OCI-M1 (cell line): ENCODE measurements around the gene TXNRD3.
"Not testable (repeated sequence)": the region's sequence is repeated elsewhere in the genome, so short reads cannot be mapped to it uniquely, and the experiment has no call there.

Experiments used
- DNase-seq: peaks from one replicate; lab custom pipeline; 2025; lab: John Stamatoyannopoulos, UW

Gene TXNRD3

GRCh38 chr3:126646674-126647073 lies 8.2 kb downstream of the TXNRD3 start:
- DNase-seq: no peak

DNA sequence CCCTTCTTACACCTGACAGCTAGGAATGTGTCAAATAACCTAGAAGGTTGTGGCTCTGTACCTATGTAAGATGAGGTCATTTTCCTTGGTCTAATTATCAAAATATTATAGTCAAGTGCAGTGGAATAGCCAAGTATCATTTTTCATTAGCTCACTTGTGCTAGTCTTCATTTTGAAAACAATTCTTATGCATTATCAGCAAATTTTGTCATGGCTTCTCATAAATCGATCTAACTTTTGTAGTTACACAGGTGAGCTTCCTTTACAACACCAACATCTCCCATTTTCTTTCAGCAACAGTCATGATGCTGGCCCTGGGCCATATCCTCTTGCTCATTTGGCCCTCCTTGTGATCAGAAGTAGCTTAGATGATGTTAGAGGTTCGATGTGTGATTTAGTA lies 10.3 kb downstream of the TXNRD3 start:
- DNase-seq: no peak

DNA sequence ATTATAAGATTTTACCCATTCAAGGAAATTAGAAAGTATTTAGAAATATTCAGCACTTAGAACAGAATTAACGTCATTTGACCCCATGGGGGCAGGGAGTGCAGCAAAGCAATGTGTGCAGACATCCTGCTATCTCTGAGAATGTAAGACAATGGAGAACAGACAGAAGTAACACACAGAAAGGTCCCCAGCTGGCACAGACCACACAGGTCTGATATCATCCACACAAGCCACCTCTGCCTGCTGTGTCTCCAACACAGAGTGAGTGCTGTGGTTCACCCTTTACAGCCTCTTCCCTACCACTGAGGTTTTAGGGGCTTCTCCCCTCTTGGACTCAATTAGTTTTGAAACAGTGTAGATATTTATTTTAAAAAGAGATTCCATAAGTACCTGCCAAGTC lies 16.1 kb downstream of the TXNRD3 start:
- no peak for DNase-seq

- no peak for DNase-seq
These were observed 18.5 kb downstream of the TXNRD3 start for GRCh38 chr3:126636436-126636835.

GRCh38 chr3:126634803-126635202 lies 20.1 kb downstream of the TXNRD3 start:
- DNase-seq: no peak

GRCh38 chr3:126630020-126630419 lies 24.9 kb downstream of the TXNRD3 start:
- DNase-seq: peak; percentile 34

DNA sequence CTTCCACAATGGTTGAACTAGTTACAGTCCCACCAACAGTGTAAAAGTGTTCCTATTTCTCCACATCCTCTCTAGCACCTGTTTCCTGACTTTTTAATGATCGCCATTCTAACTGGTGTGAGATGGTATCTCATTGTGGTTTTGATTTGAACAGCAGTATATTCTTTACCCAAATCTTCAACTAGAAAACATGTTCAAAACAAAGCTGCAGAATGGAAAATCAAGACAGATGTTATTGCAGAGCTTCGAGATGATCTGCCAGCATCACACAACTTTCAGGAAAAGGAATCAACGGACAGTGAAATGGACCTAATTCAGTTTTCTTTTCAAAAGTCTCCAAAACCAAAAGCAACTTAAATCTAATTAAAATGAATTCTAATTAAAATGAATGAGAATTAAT lies 29.2 kb downstream of the TXNRD3 start:
- DNase-seq: not testable (repeated sequence)

- no peak for DNase-seq
These were observed 32.2 kb downstream of the TXNRD3 start for GRCh38 chr3:126622694-126623093.

- DNase-seq: no peak
These were observed 33.1 kb downstream of the TXNRD3 start for GRCh38 chr3:126621627-126622345.

- no peak for DNase-seq
These were observed 33.8 kb downstream of the TXNRD3 start for GRCh38 chr3:126621171-126621570.

GRCh38 chr3:126620738-126621137 lies 34.2 kb downstream of the TXNRD3 start:
- no peak for DNase-seq

- no peak for DNase-seq
These were observed 36.2 kb downstream of the TXNRD3 start for GRCh38 chr3:126618760-126619159.

- no peak for DNase-seq
These were observed 36.9 kb downstream of the TXNRD3 start for GRCh38 chr3:126618021-126618420.

DNA sequence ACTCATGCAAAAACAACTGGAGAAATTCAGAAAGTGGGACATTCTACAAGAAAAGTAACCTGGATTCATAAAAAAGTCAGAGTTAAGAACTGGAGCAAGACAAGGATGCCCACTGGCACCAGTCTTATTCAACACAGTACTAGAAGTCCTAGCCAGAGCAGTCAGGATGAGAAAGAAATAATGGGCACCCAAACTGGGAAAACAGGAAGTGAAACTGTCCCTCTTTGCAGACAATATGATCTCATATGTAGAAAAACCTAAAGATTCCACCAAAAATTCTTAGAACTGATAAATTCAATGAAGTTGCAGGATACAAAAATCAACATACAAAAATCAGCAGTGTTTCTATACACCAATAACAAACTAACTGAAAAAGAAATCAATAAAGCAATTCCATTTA lies 37.4 kb downstream of the TXNRD3 start:
- no peak for DNase-seq

- no peak for DNase-seq
These were observed 38.0 kb downstream of the TXNRD3 start for GRCh38 chr3:126616931-126617330.

DNA sequence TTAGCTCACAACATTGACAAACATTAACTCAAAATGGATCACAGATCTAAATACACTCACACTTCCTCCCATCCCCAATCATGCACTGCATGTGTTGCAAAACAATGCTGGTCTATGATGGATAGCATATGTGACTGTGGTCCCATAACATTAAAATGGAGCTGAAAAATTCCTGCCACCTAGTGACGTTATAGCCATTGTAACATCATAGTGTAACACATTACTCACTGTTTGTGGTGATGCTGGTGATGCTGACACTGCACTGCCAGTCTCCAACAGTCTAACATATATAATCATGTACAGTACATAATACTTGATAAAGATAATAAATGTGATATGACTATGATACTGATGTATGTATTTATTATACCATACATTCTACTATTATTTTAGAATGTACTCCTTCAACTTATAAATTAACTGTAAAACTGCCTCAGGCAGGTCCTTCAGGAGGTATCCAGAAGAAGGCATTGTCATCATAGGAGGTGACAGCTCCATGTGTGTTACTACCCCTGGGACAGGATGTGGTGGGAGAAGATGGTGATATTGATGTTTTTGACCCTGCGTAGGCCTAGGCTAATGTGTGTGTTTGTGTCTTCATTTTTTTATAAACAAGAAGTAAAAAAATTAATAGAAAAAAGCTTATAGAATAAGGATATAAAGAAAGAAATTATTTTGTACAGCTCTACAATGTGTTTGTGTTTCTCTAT lies 41.3 kb downstream of the TXNRD3 start:
- no peak for DNase-seq

- DNase-seq: no peak
These were observed 42.3 kb downstream of the TXNRD3 start for GRCh38 chr3:126612479-126613205.

GRCh38 chr3:126609909-126610308 lies 45.0 kb downstream of the TXNRD3 start:
- DNase-seq: no peak

DNA sequence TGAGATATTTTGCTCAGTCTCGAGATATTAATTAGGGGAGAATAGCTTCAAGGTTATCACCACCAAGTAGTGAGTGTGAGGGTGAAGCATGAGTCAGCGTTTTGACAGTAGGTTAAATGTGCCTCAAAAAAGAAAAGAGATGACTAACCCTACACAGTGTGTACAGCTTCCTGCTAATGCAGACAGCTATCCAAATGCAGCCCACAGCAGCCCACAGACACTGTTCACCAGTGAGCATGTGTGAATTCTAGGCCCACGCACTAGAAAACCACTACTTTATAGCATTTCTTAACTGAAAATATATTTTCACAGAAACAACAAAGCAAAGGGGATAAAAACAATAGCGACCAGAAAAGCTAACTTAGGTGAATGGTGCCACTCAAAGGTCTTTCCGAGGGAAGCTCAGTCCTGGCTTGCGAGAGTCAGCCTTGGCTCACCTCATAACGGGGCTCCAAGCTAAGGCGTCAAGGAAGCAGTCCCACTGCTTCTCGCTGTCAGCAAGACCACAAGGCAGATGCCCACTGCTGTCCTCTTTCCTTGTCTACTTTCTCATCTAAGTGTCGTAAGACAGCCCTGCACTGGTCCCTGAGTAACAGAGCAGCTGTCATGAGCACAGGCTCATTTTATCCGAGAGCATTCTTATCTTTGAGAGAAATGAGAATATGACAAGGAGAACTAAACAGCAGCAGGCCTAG lies 47.6 kb downstream of the TXNRD3 start:
- DNase-seq: peak; percentile 21

GRCh38 chr3:126606001-126606400 lies 48.9 kb downstream of the TXNRD3 start:
- DNase-seq: no peak

DNA sequence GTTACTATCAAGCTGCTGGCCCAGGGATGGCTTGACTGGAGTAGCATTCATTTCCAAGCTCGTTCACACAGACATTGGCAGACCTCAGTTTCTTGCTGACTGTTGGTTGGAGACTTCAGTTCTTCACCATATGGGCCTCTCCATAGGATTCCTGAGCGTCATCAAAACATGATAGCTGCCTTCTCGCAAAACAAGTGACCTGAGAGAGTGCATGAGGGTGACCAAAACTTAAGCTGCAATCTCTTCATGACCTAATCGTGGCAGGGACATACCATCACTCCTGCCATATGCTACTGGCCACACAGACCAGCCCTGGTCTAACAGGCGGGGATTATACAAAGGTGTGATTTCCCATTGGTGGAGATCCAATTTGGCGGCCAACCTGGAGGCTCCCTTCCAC lies 50.2 kb downstream of the TXNRD3 start:
- DNase-seq: no peak

GRCh38 chr3:126599101-126599500 lies 55.8 kb downstream of the TXNRD3 start:
- DNase-seq: no peak
